ENCODE measurements around the gene UBR2. TPM values are rescaled to one million over a fixed set of nuclear protein-coding genes. Genes with fewer than 3 reads are reported as not detected.
"Not testable (repeated sequence)": the region's sequence is repeated elsewhere in the genome, so short reads cannot be mapped to it uniquely, and the experiment has no call there.

The UBR2 gene
- total RNA-seq, 1 donor from 2014 or later: 26.7 TPM

- DNase-seq (ENCODE audit: low spot score): no peak
These were observed 8.1 kb upstream of the UBR2 start for GRCh38 chr6:42555477-42556457.

- DNase-seq (ENCODE audit: low spot score): no peak
These were observed 7.4 kb upstream of the UBR2 start for GRCh38 chr6:42556462-42556861.

GRCh38 chr6:42559276-42559675, 4.6 kb upstream of the UBR2 start:
- DNase-seq (ENCODE audit: low spot score): not testable (repeated sequence)

- no peak for DNase-seq (ENCODE audit: low spot score)
These were observed 1.8 kb upstream of the UBR2 start for GRCh38 chr6:42561986-42562385.

GRCh38 chr6:42562788-42563405, 932 bp upstream of the UBR2 start:
- no peak for DNase-seq (ENCODE audit: low spot score)

GRCh38 chr6:42564506-42564825, 637 bp downstream of the UBR2 start:
- DNase-seq (ENCODE audit: low spot score): no peak

GRCh38 chr6:42565823-42566613, 2.2 kb downstream of the UBR2 start:
- no peak for DNase-seq (ENCODE audit: low spot score)

- DNase-seq (ENCODE audit: low spot score): no peak
These were observed 2.9 kb downstream of the UBR2 start for GRCh38 chr6:42566614-42567208.

- not testable (repeated sequence) for DNase-seq (ENCODE audit: low spot score)
These were observed 3.4 kb downstream of the UBR2 start for GRCh38 chr6:42567237-42567636.

GRCh38 chr6:42569102-42570028, 5.5 kb downstream of the UBR2 start:
- DNase-seq (ENCODE audit: low spot score): no peak

- DNase-seq (ENCODE audit: low spot score): no peak
These were observed 7.9 kb downstream of the UBR2 start for GRCh38 chr6:42571611-42572342.

- no peak for DNase-seq (ENCODE audit: low spot score)
These were observed 8.7 kb downstream of the UBR2 start for GRCh38 chr6:42572523-42572922.

GRCh38 chr6:42576538-42576937, 12.7 kb downstream of the UBR2 start:
- not testable (repeated sequence) for DNase-seq (ENCODE audit: low spot score)

- DNase-seq (ENCODE audit: low spot score): no peak
These were observed 34.5 kb downstream of the UBR2 start for GRCh38 chr6:42598300-42598699.

GRCh38 chr6:42599558-42599957, 35.7 kb downstream of the UBR2 start:
- no peak for DNase-seq (ENCODE audit: low spot score)

- no peak for DNase-seq (ENCODE audit: low spot score)
These were observed 40.3 kb downstream of the UBR2 start for GRCh38 chr6:42604150-42604549.

- not testable (repeated sequence) for DNase-seq (ENCODE audit: low spot score)
These were observed 40.9 kb downstream of the UBR2 start for GRCh38 chr6:42604699-42605098.

- no peak for DNase-seq (ENCODE audit: low spot score)
These were observed 46.6 kb downstream of the UBR2 start for GRCh38 chr6:42610416-42610815.

- no peak for DNase-seq (ENCODE audit: low spot score)
These were observed 51.7 kb downstream of the UBR2 start for GRCh38 chr6:42615518-42615917.

- no peak for DNase-seq (ENCODE audit: low spot score)
These were observed 52.9 kb downstream of the UBR2 start for GRCh38 chr6:42616716-42617115.

All from mesenteric fat pad (tissue), 1 donor.